SHP77 treated with DMSO at 0.1 percent for 48 hours (cell line): ENCODE data around the gene RMDN2.

Experiments
- DNase-seq: peaks from one replicate; lab custom pipeline; 2025; lab: John Stamatoyannopoulos, UW

The RMDN2 gene

GRCh38 chr2:38039121-38039910, 114.2 kb downstream of the RMDN2 start:
- no peak for DNase-seq

GRCh38 chr2:38045811-38046210, 120.7 kb downstream of the RMDN2 start:
- DNase-seq = no peak

- no peak for DNase-seq
Measured at GRCh38 chr2:38056216-38056615, 131.1 kb downstream of the RMDN2 start.

- no peak for DNase-seq
Measured at GRCh38 chr2:38057651-38058410, 132.7 kb downstream of the RMDN2 start.

GRCh38 chr2:38060236-38061018, 135.3 kb downstream of the RMDN2 start:
- DNase-seq = no peak

- no peak for DNase-seq
Measured at GRCh38 chr2:38064801-38065501, 139.9 kb downstream of the RMDN2 start.

- DNase-seq = no peak
Measured at GRCh38 chr2:38065502-38066135, 140.5 kb downstream of the RMDN2 start.

GRCh38 chr2:38066421-38067115, 141.5 kb downstream of the RMDN2 start:
- no peak for DNase-seq
